Measurements from ENCODE around the gene C9orf43. TPM values are rescaled to one million over a fixed set of nuclear protein-coding genes. Genes with fewer than 3 reads are reported as not detected.

Gene C9orf43
- total and polyA plus RNA-seq, 3 donors from 2014 or later, result 41.7 to 109 (median 71.3) TPM

DNA sequence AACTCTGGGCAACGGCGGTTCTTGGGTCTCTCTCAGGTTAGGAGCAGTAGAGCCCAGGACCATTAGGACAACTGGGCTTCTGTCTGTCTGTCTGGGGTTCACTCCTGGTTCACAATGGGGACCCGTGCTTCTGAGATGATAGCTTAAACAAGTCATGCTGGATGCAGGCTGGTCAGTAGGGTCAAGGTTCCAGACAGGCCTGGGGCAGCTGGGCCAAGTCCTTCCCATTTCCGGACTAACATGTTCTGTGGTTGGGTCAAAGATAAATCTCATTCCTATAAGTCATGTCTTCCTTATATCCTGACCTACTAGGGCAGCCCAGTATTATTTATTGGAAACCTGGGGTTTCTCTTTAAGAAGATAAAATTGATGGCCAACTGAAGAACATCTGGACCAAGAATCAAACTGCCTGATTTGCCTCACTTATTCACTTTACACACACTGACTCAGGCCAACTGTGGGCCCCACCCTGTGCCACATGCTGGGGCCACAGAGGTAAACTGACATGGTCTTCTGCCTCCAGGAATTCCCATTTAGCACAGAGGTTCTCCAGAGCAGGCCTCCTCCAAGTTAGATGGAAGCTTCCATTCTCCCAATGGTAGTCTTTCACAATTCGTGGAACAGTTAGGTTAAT lies 42.1 kb upstream of the C9orf43 start:
- 84 to 89% methylated on average over 5 of the region's 5 CpGs for WGBS, 2 donors
- Histone ChIP-seq H3K36me3 (ENCODE audit: low read depth, missing control alignments) (no peaks in the 10 kb centered on the region), H3K4me1 (no peaks in the 10 kb centered on the region), H3K27me3 (no peaks in the 10 kb centered on the region), H3K4me3 (no peak overlapping the region), H3K9me3 (no peaks in the 10 kb centered on the region), H3K27ac (no peak overlapping the region)
- no peak for DNase-seq
- intact Hi-C loops (cut with DNase I; ENCODE audit: low total_unique reads), result no loop called here
- TF ChIP-seq POLR2A (IDR thresholded peaks at IDR 0.05), result no peak
- TF ChIP-seq, protein P1, sequence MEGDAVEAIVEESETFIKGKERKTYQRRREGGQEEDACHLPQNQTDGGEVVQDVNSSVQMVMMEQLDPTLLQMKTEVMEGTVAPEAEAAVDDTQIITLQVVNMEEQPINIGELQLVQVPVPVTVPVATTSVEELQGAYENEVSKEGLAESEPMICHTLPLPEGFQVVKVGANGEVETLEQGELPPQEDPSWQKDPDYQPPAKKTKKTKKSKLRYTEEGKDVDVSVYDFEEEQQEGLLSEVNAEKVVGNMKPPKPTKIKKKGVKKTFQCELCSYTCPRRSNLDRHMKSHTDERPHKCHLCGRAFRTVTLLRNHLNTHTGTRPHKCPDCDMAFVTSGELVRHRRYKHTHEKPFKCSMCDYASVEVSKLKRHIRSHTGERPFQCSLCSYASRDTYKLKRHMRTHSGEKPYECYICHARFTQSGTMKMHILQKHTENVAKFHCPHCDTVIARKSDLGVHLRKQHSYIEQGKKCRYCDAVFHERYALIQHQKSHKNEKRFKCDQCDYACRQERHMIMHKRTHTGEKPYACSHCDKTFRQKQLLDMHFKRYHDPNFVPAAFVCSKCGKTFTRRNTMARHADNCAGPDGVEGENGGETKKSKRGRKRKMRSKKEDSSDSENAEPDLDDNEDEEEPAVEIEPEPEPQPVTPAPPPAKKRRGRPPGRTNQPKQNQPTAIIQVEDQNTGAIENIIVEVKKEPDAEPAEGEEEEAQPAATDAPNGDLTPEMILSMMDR (IDR thresholded peaks at IDR 0.05), result no peak

DNA sequence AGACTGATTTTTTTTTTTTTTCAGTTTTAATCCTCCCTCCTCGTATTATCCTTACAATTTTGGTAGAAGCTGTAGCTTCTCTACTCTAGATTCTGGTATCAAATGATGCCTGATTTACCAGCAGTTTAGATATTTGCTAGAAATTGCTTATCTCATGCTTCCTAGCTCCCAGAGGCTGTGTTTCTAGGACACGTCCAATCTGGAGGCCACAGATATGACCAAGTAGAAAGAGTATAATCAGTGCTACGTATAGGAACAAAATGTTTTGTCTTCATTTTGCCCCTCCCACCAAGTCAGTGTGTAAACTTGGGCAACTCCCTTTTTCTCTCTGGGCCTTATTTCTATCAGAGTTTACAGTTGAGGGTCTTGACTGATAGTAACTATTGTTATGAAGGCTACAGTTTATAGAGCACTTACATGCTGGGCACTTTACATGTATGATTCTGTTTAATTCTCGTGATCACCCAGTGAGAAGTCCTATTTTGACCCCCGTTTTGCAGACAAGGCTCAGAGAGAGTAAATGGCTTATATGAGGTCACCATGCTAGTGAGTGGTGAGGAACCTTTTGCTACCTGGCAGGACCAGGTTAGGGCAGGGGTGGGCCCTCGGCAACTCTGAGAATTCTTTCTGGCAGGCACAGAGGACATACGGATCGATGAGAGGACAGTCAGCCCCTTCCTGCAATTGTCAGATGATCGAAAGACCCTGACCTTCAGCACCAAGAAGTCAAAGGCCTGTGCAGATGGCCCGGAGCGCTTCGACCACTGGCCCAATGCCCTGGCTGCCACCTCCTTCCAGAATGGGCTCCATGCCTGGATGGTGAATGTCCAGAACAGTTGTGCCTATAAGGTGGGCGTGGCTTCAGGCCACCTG lies 41.3 kb upstream of the C9orf43 start:
- intact Hi-C loops (cut with DNase I; ENCODE audit: low total_unique reads), result no loop called here
- H3K4me1 ChIP-seq, result no peaks in the 10 kb centered on the region
- H3K27me3 ChIP-seq, result no peaks in the 10 kb centered on the region
- TF ChIP-seq POLR2A (IDR thresholded peaks at IDR 0.05), result no peak
- TF ChIP-seq, protein P1 (IDR thresholded peaks at IDR 0.05), result no peak
- no peak overlapping the region for H3K4me3 ChIP-seq
- H3K27ac ChIP-seq, result no peak overlapping the region
- H3K36me3 ChIP-seq (ENCODE audit: low read depth, missing control alignments), result no peaks in the 10 kb centered on the region
- no peak for DNase-seq
- 62 to 76% methylated on average over 5 to 13 of the region's 13 CpGs for WGBS, 2 donors
- no peaks in the 10 kb centered on the region for H3K9me3 ChIP-seq

DNA sequence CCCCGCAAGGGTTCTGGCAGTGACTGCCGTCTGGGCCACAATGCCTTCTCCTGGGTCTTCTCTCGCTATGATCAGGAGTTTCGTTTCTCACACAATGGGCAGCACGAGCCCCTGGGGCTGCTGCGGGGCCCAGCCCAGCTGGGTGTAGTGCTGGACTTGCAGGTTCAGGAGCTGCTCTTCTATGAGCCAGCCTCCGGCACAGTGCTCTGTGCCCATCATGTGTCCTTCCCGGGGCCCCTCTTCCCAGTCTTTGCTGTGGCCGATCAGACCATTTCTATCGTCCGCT lies 40.7 kb upstream of the C9orf43 start:
- H3K27ac ChIP-seq, result no peak overlapping the region
- no peak overlapping the region for H3K4me3 ChIP-seq
- no peaks in the 10 kb centered on the region for H3K27me3 ChIP-seq
- H3K4me1 ChIP-seq, result no peaks in the 10 kb centered on the region
- 81 to 85% methylated on average over 7 to 11 of the region's 11 CpGs for WGBS, 2 donors
- H3K9me3 ChIP-seq, result no peaks in the 10 kb centered on the region
- TF ChIP-seq POLR2A (IDR thresholded peaks at IDR 0.05), result no peak
- TF ChIP-seq, protein P1 (IDR thresholded peaks at IDR 0.05), result no peak
- no peak for DNase-seq
- intact Hi-C loops (cut with DNase I; ENCODE audit: low total_unique reads), result no loop called here
- no peaks in the 10 kb centered on the region for H3K36me3 ChIP-seq (ENCODE audit: low read depth, missing control alignments)

DNA sequence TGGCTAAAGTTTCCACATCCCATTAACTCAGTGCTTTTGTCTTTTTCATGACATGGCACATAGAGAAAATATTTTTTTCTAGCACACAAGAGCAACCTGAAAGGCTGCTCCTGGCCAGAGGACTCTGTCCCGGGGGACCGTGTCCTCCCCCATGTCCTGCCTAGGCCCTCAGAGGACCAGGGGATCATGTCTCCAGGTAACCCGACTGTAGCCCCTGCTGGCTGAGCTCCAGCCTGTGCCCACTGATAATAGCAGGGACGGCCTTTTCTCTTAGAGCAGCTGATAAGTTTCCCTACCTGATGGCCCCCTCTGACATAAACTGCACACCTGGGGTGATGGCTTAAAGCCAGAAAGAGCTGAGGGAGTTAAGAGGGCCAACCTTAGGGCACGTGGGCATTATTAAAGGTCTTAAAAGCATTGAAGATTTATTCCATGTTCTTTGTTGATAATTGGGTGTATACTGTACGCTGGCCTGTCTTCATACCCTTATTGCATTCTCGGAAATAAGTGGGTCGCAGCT lies 39.7 kb upstream of the C9orf43 start:
- TF ChIP-seq POLR2A (IDR thresholded peaks at IDR 0.05), result no peak
- H3K36me3 ChIP-seq (ENCODE audit: low read depth, missing control alignments), result no peaks in the 10 kb centered on the region
- intact Hi-C loops (cut with DNase I; ENCODE audit: low total_unique reads), result no loop called here
- H3K27ac ChIP-seq, result no peak overlapping the region
- DNase-seq, result no peak
- no peaks in the 10 kb centered on the region for H3K27me3 ChIP-seq
- H3K4me1 ChIP-seq, result peaks cover 4% of the 10 kb centered on the region
- no peaks in the 10 kb centered on the region for H3K9me3 ChIP-seq
- H3K4me3 ChIP-seq, result no peak overlapping the region
- WGBS, 2 donors, result 71 to 73% methylated on average over 6 to 8 of the region's 8 CpGs

DNA sequence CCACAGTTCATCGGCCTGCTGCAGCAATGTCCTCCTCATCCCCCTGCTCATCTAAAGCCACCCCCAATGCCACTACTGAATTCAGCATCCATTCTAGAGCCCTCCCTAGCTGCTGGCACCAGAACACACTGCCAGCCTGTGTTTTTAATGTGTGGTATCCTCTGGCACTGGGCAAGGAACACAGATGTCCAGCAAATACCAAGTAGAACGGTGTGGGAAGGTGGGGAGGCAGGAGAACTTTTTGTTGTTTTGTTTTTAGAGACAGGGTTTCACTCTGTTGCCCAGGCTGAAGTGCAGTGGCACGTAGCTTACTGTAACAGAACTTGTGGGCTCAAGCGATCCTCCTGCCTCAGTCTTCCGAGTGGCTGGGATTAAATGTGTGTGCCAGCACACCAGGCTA lies 38.5 kb upstream of the C9orf43 start:
- no peaks in the 10 kb centered on the region for H3K36me3 ChIP-seq (ENCODE audit: low read depth, missing control alignments)
- TF ChIP-seq, protein P1 (IDR thresholded peaks at IDR 0.05), result no peak
- TF ChIP-seq POLR2A (IDR thresholded peaks at IDR 0.05), result no peak
- H3K4me1 ChIP-seq, result peaks cover 4% of the 10 kb centered on the region
- intact Hi-C loops (cut with DNase I; ENCODE audit: low total_unique reads), result no loop called here
- no peak for DNase-seq
- H3K27me3 ChIP-seq, result no peaks in the 10 kb centered on the region
- WGBS, 2 donors, result 87 to 93% methylated on average over 5 of the region's 5 CpGs
- no peak overlapping the region for H3K27ac ChIP-seq
- H3K9me3 ChIP-seq, result no peaks in the 10 kb centered on the region
- H3K4me3 ChIP-seq, result no peak overlapping the region

Measured in testis (tissue), 3 donors.